Measurements from ENCODE around the gene WDR17.

DNA sequence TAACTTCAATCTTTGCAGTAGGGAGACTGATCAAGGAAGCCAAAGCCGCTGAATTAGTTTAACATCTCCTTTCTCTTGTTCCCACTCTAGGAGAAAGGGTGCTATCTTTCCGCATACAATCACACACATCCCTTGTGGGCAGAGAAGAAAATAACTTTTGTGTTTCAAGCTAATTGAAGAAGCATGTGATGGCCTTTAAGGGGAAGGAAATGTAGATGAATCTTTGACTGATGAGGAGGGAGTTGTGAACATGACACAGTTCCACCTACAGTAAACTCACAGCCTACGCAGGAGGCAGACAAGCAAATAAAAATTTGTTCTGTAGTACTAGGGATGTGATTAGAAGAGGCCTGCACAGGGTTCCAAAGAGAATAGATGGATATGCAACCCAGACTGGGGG lies 144.5 kb downstream of the WDR17 start:
- TF ChIP-seq, protein P1, sequence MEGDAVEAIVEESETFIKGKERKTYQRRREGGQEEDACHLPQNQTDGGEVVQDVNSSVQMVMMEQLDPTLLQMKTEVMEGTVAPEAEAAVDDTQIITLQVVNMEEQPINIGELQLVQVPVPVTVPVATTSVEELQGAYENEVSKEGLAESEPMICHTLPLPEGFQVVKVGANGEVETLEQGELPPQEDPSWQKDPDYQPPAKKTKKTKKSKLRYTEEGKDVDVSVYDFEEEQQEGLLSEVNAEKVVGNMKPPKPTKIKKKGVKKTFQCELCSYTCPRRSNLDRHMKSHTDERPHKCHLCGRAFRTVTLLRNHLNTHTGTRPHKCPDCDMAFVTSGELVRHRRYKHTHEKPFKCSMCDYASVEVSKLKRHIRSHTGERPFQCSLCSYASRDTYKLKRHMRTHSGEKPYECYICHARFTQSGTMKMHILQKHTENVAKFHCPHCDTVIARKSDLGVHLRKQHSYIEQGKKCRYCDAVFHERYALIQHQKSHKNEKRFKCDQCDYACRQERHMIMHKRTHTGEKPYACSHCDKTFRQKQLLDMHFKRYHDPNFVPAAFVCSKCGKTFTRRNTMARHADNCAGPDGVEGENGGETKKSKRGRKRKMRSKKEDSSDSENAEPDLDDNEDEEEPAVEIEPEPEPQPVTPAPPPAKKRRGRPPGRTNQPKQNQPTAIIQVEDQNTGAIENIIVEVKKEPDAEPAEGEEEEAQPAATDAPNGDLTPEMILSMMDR (IDR thresholded peaks at IDR 0.05): no peak
- TF ChIP-seq POLR2A (IDR thresholded peaks at IDR 0.05) (no peak), POLR2AphosphoS5 (IDR thresholded peaks at IDR 0.05) (no peak)
